SU-DHL-6 (cell line): ENCODE data around the gene ATRN.

Experiments used
- H2AFZ ChIP-seq: fragments of 200-600 bp; sonication (generic); 2 replicates; pipeline ENCODE4 v1.6.1; 2014; ENCODE audit warnings: low read depth, mild to moderate bottlenecking, moderate library complexity, mixed read lengths, antibody characterized with exemption, low read length; ENCODE audit not compliant: severe bottlenecking
- H3F3A ChIP-seq: fragments of 200-600 bp; shearing (Covaris generic); 2 replicates; pipeline ENCODE4 v1.6.0; 2016; ENCODE audit warnings: antibody characterized with exemption, mild to moderate bottlenecking; ENCODE audit not compliant: insufficient read depth
- H3K27ac ChIP-seq: fragments of 200-600 bp; sonication (generic); 2 replicates; pipeline ENCODE4 v1.5.1; 2016; ENCODE audit warnings: low read depth, mild to moderate bottlenecking, low read length, moderate library complexity, mixed read lengths
- H3K27me3 ChIP-seq: fragments of 200-600 bp; sonication (generic), shearing (Covaris generic); 2 replicates; pipeline ENCODE4 v1.6.0; 2014; ENCODE audit warnings: mild to moderate bottlenecking, low read length
- H3K36me3 ChIP-seq: fragments of 200-600 bp; sonication (generic); 2 replicates; pipeline ENCODE4 v1.6.1; 2014; ENCODE audit warnings: mild to moderate bottlenecking, low read length, mixed read lengths
- H3K4me2 ChIP-seq: fragments of 300-600, 200-600 bp; shearing (Covaris generic), sonication (generic); 2 replicates; pipeline ENCODE4 v1.6.0; 2014; ENCODE audit warnings: low read length, low read depth, mild to moderate bottlenecking; ENCODE audit not compliant: poor library complexity, severe bottlenecking
- H3K4me3 ChIP-seq: fragments of 200-600 bp; sonication (generic); 2 replicates; pipeline ENCODE4 v1.5.1; 2014; ENCODE audit warnings: antibody characterized with exemption, low read length, mild to moderate bottlenecking, mixed read lengths; ENCODE audit not compliant: insufficient read depth, poor library complexity, severe bottlenecking
- H3K79me2 ChIP-seq: fragments of 200-600 bp; sonication (generic); 2 replicates; pipeline ENCODE4 v1.6.1; 2014; ENCODE audit warnings: mild to moderate bottlenecking, low read length, moderate library complexity; ENCODE audit not compliant: insufficient read depth
- H3K9ac ChIP-seq: fragments of 200-600 bp; sonication (generic); 2 replicates; pipeline ENCODE4 v1.7.0; 2014; ENCODE audit warnings: mild to moderate bottlenecking, low read length
- H3K9me2 ChIP-seq: fragments of 200-600 bp; sonication (generic); replicated peaks from 2 replicates; pipeline ENCODE4 v1.6.1; 2014; ENCODE audit warnings: low read length; ENCODE audit not compliant: insufficient read depth
- H3K9me3 ChIP-seq: fragments of 200-600 bp; sonication (generic); 2 replicates; pipeline ENCODE4 v1.6.1; 2014; ENCODE audit warnings: low read length, mixed read lengths; ENCODE audit not compliant: insufficient read depth
- H4K20me1 ChIP-seq: fragments of 200-600 bp; sonication (generic); 2 replicates; pipeline ENCODE4 v1.6.1; 2014; ENCODE audit warnings: low read depth, mild to moderate bottlenecking, antibody characterized with exemption, low read length, moderate library complexity, mixed read lengths
- CTCF ChIP-seq: fragments of 200-600 bp; sonication (generic); IDR thresholded peaks from one replicate; pipeline ENCODE4 v1.5.1; 2017; ENCODE audit warnings: antibody characterized with exemption, mild to moderate bottlenecking, low read length, moderate library complexity; ENCODE audit not compliant: insufficient read depth, poor library complexity, severe bottlenecking
- EZH2phosphoT487 ChIP-seq: fragments of 200-600 bp; sonication (generic), shearing (Covaris generic); conservative IDR thresholded peaks from 2 replicates; pipeline ENCODE4 v1.6.1; 2018; ENCODE audit warnings: mild to moderate bottlenecking, antibody characterized with exemption, low read length, moderate library complexity, mixed read lengths

Gene ATRN

GRCh38 chr20:3694864-3695263, 224.0 kb downstream of the ATRN start:
- Histone ChIP-seq H3K27ac (no peak overlapping the region), H3K36me3 (no peaks in the 10 kb centered on the region), H3K4me3 (no peak overlapping the region), H3K9me2 (no peaks in the 10 kb centered on the region), H3K79me2 (no peaks in the 10 kb centered on the region), H2AFZ (no peak overlapping the region), H3K9me3 (no peaks in the 10 kb centered on the region), H3K9ac (no peak overlapping the region), H3F3A (no peaks in the 10 kb centered on the region), H4K20me1 (no peaks in the 10 kb centered on the region), H3K4me2 (no peak overlapping the region), H3K27me3 (no peaks in the 10 kb centered on the region)
- TF ChIP-seq CTCF (no peak), EZH2phosphoT487 (no peak)

- no peaks in the 10 kb centered on the region for H3K9me3 ChIP-seq
- no peaks in the 10 kb centered on the region for H3K9me2 ChIP-seq
- no peak overlapping the region for H3K9ac ChIP-seq
- TF ChIP-seq EZH2phosphoT487 = no peak
- peak; percentile 52 for TF ChIP-seq CTCF
- H3K4me3 ChIP-seq = no peak overlapping the region
- H3K27ac ChIP-seq = no peak overlapping the region
- H3K79me2 ChIP-seq = no peaks in the 10 kb centered on the region
- no peaks in the 10 kb centered on the region for H3K36me3 ChIP-seq
- H4K20me1 ChIP-seq = no peaks in the 10 kb centered on the region
- H3F3A ChIP-seq = no peaks in the 10 kb centered on the region
- H3K27me3 ChIP-seq = no peaks in the 10 kb centered on the region
- H2AFZ ChIP-seq = no peak overlapping the region
- no peak overlapping the region for H3K4me2 ChIP-seq
Observed at GRCh38 chr20:3696200-3696599, 225.4 kb downstream of the ATRN start.

GRCh38 chr20:3696745-3697587, 226.1 kb downstream of the ATRN start:
- Histone ChIP-seq H3K9ac (no peak overlapping the region), H2AFZ (no peak overlapping the region), H3K79me2 (no peaks in the 10 kb centered on the region), H3K4me3 (no peak overlapping the region), H3K9me2 (no peaks in the 10 kb centered on the region), H3K36me3 (no peaks in the 10 kb centered on the region), H3F3A (no peaks in the 10 kb centered on the region), H4K20me1 (no peaks in the 10 kb centered on the region), H3K4me2 (no peak overlapping the region), H3K27ac (no peak overlapping the region), H3K27me3 (no peaks in the 10 kb centered on the region), H3K9me3 (no peaks in the 10 kb centered on the region)
- TF ChIP-seq CTCF (no peak), EZH2phosphoT487 (no peak)
